GM12878 (cell line): ENCODE data around the gene DCAF15.

Experiments
- ATF7 ChIP-seq: fragments of 450-650 bp; IDR thresholded peaks from 2 replicates; pipeline ENCODE4 v1.6.1; 2016; ENCODE audit warnings: low read depth, mild to moderate bottlenecking
- CEBPB ChIP-seq, 2 experiments: fragments of 150-350 bp in 1 of 2; IDR thresholded peaks; 2 replicates each; pipeline ENCODE4 v1.6.1; 2012 to 2014; ENCODE audit warnings: low read depth in 2 of 2, low read length in 2 of 2, borderline replicate concordance in 1 of 2, inconsistent platforms in 1 of 2
- EP300 ChIP-seq, 2 experiments: fragments of 150-350 bp in 1 of 2; IDR thresholded peaks; 2 replicates each; pipeline ENCODE4 v1.6.1; 2011 to 2012; ENCODE audit warnings: low read depth in 2 of 2, low read length in 2 of 2, borderline replicate concordance in 1 of 2, improper control_type of control experiment in 1 of 2, inconsistent platforms in 1 of 2; ENCODE audit not compliant: control insufficient read depth in 1 of 2
- FOXM1 ChIP-seq: IDR thresholded peaks from 2 replicates; pipeline ENCODE4 v1.6.1; 2012; ENCODE audit warnings: low read depth, mild to moderate bottlenecking, inconsistent platforms, low read length, moderate library complexity
- KDM1A ChIP-seq: fragments of 200-600 bp; sonication (generic); IDR thresholded peaks from 2 replicates; pipeline ENCODE4 v1.6.1; 2016; ENCODE audit warnings: borderline replicate concordance
- NRF1 ChIP-seq: conservative IDR thresholded peaks from 2 replicates; pipeline ENCODE4 v1.6.1; 2011; ENCODE audit warnings: mild to moderate bottlenecking, low read depth, low read length, improper control_type of control experiment
- RELA ChIP-seq: fragments of 450-650 bp; IDR thresholded peaks from 2 replicates; pipeline ENCODE4 v1.8.0; 2014; ENCODE audit warnings: borderline replicate concordance; ENCODE audit not compliant: partially characterized antibody
- SIN3A ChIP-seq: IDR thresholded peaks from 2 replicates; pipeline ENCODE4 v1.6.1; 2012; ENCODE audit warnings: low read depth, low read length, improper control_type of control experiment
- SMC3 ChIP-seq: IDR thresholded peaks from 2 replicates; pipeline ENCODE4 v1.6.1; 2011; ENCODE audit warnings: low read length, improper control_type of control experiment, borderline replicate concordance
- TF ChIP-seq, protein P1 (sequence below), 3 experiments: IDR thresholded peaks in 2 of 3; conservative IDR thresholded peaks in 1 of 3; 2 replicates each; pipeline ENCODE4 v1.5.1; 2011; ENCODE audit warnings: low read depth in 3 of 3, low read length in 3 of 3, mild to moderate bottlenecking in 3 of 3, control low read depth in 2 of 3, moderate library complexity in 2 of 3, inconsistent platforms in 1 of 3, mixed read lengths in 1 of 3; ENCODE audit not compliant: control insufficient read depth in 2 of 3, insufficient read depth in 1 of 3; ENCODE audit errors: extremely low read depth in 1 of 3
- TF ChIP-seq, protein P2 (sequence below): fragments of 450-650 bp; IDR thresholded peaks from 2 replicates; pipeline ENCODE4 v1.6.1; 2014; ENCODE audit warnings: mild to moderate bottlenecking
- TF ChIP-seq, protein P3 (sequence below): fragments of 450-650 bp; IDR thresholded peaks from 2 replicates; pipeline ENCODE4 v1.6.1; 2017; ENCODE audit warnings: low read depth, mild to moderate bottlenecking, moderate library complexity

DNA sequence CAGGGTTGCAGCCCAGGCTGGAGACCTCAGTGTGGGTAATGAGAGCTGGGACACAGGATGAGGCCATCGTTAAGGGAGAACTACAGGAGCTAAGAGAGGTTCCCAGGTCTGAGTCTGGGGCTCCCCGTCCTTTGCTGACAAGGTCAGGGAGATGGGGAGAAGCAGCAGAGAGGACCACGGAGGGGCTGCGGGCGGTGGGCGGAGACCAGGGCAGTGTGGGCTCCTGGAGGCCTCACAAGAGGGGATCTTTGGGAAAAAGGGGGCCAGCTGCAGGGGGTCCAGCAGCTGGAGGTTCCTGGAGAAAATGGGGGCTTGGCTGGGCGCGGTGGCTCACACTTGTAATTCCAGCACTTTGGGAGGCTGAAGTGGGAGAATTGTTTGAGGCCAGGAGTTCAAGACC is 37.8 kb downstream of the DCAF15 start:
- TF ChIP-seq SMC3 (no peak), NRF1 (no peak), FOXM1 (no peak), KDM1A (no peak), CEBPB (IDR thresholded peaks at IDR 0.05; ENCODE audit: borderline replicate concordance in 1 of 2, low read depth in 2 of 2, low read length in 2 of 2) (no peak), ATF7 (no peak), SIN3A (no peak), EP300 (IDR thresholded peaks at IDR 0.05; ENCODE audit: borderline replicate concordance in 1 of 2, control insufficient read depth in 1 of 2, low read depth in 2 of 2, low read length in 2 of 2) (no peak), RELA (no peak)
- TF ChIP-seq, protein P1, sequence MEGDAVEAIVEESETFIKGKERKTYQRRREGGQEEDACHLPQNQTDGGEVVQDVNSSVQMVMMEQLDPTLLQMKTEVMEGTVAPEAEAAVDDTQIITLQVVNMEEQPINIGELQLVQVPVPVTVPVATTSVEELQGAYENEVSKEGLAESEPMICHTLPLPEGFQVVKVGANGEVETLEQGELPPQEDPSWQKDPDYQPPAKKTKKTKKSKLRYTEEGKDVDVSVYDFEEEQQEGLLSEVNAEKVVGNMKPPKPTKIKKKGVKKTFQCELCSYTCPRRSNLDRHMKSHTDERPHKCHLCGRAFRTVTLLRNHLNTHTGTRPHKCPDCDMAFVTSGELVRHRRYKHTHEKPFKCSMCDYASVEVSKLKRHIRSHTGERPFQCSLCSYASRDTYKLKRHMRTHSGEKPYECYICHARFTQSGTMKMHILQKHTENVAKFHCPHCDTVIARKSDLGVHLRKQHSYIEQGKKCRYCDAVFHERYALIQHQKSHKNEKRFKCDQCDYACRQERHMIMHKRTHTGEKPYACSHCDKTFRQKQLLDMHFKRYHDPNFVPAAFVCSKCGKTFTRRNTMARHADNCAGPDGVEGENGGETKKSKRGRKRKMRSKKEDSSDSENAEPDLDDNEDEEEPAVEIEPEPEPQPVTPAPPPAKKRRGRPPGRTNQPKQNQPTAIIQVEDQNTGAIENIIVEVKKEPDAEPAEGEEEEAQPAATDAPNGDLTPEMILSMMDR (IDR thresholded peaks at IDR 0.05 in 2 of 3, conservative IDR thresholded peaks at IDR 0.05 in 1 of 3; ENCODE audit: control insufficient read depth in 2 of 3, extremely low read depth in 1 of 3, insufficient read depth in 1 of 3, low read depth in 3 of 3, low read length in 3 of 3), result no peak
- TF ChIP-seq, protein P2, sequence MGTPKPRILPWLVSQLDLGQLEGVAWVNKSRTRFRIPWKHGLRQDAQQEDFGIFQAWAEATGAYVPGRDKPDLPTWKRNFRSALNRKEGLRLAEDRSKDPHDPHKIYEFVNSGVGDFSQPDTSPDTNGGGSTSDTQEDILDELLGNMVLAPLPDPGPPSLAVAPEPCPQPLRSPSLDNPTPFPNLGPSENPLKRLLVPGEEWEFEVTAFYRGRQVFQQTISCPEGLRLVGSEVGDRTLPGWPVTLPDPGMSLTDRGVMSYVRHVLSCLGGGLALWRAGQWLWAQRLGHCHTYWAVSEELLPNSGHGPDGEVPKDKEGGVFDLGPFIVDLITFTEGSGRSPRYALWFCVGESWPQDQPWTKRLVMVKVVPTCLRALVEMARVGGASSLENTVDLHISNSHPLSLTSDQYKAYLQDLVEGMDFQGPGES, result no peak
- TF ChIP-seq, protein P3, sequence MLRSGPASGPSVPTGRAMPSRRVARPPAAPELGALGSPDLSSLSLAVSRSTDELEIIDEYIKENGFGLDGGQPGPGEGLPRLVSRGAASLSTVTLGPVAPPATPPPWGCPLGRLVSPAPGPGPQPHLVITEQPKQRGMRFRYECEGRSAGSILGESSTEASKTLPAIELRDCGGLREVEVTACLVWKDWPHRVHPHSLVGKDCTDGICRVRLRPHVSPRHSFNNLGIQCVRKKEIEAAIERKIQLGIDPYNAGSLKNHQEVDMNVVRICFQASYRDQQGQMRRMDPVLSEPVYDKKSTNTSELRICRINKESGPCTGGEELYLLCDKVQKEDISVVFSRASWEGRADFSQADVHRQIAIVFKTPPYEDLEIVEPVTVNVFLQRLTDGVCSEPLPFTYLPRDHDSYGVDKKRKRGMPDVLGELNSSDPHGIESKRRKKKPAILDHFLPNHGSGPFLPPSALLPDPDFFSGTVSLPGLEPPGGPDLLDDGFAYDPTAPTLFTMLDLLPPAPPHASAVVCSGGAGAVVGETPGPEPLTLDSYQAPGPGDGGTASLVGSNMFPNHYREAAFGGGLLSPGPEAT, result no peak
